H1 (cell line): ENCODE measurements around the gene CLBA1. TPM values are rescaled to one million over a fixed set of nuclear protein-coding genes. Genes with fewer than 3 reads are reported as not detected.

Experiments used
- CTCF ChIA-PET: fragments of 300-600 bp; sonication (Branson Sonifier 250); formaldehyde crosslinking; loops from one replicate; lab custom pipeline; 2021; ENCODE audit not compliant: partially characterized antibody; lab: Charles Lee
- POLR2A ChIA-PET: fragments of 300-600 bp; sonication (Branson Sonifier 250); formaldehyde crosslinking; loops from one replicate; lab custom pipeline; 2021; ENCODE audit warnings: inconsistent platforms; ENCODE audit not compliant: partially characterized antibody; lab: Charles Lee
- DNase-seq, 2 experiments: peaks; one replicate each; pipeline versions ENCODE4 v3.0.0 to v3.0.0-alpha.2; 2010 to 2022; ENCODE audit warnings: low spot score in 2 of 2, low read depth in 1 of 2, mixed read lengths in 1 of 2
- FAIRE-seq: peaks from 2 replicates; lab custom pipeline; 2011; peaks lifted over from hg19 to GRCh38; lab: Jason Lieb, UNC
- H2AFZ ChIP-seq: 2 replicates; pipeline ENCODE4 v1.8.1; 2012; ENCODE audit warnings: low read length, inconsistent platforms
- H2AK5ac ChIP-seq: 2 replicates; pipeline ENCODE4 v1.6.1; 2013; ENCODE audit warnings: low read depth, low read length
- H2BK120ac ChIP-seq: replicated peaks from 2 replicates; pipeline ENCODE3; 2013; ENCODE audit warnings: low read depth, low read length, inconsistent platforms
- H2BK12ac ChIP-seq: 2 replicates; pipeline ENCODE4 v1.6.1; 2013; ENCODE audit warnings: low read depth, low read length
- H2BK15ac ChIP-seq: 2 replicates; pipeline ENCODE4 v1.6.1; 2013; ENCODE audit warnings: low read length
- H2BK20ac ChIP-seq: 2 replicates; pipeline ENCODE4 v1.6.1; 2013; ENCODE audit warnings: low read length
- H2BK5ac ChIP-seq: 2 replicates; pipeline ENCODE4 v1.6.1; 2013; ENCODE audit warnings: low read depth, low read length
- H3K14ac ChIP-seq: 2 replicates; pipeline ENCODE4 v1.6.1; 2013; ENCODE audit warnings: inconsistent platforms; ENCODE audit not compliant: insufficient read length
- H3K18ac ChIP-seq: 2 replicates; pipeline ENCODE4 v1.6.1; 2013; ENCODE audit warnings: low read length; ENCODE audit errors: extremely low read depth
- H3K23ac ChIP-seq: 2 replicates; pipeline ENCODE4 v1.6.1; 2013; ENCODE audit warnings: inconsistent platforms; ENCODE audit not compliant: insufficient read length
- H3K23me2 ChIP-seq: 2 replicates; pipeline ENCODE4 v1.6.1; 2013; ENCODE audit warnings: low read depth, low read length
- H3K27ac ChIP-seq: 2 replicates; pipeline ENCODE4 v1.6.1; 2011; ENCODE audit warnings: low read depth, low read length, inconsistent platforms
- H3K27me3 ChIP-seq, 4 experiments: replicated peaks in 1 of 4; 1 replicate in 1 of 4; 2 replicates in 3 of 4; pipeline versions ENCODE4 v1.6.1 to v1.8.1; 2011 to 2013; ENCODE audit warnings: low read length in 3 of 4, mild to moderate bottlenecking in 3 of 4, inconsistent platforms in 2 of 4, mixed read lengths in 2 of 4, moderate library complexity in 1 of 4; ENCODE audit not compliant: control insufficient read depth in 3 of 4, insufficient read depth in 3 of 4; ENCODE audit errors: extremely low read depth in 1 of 4
- H3K36me3 ChIP-seq, 4 experiments: 2 replicates each; pipeline versions ENCODE4 v1.6.1 to v1.8.1; 2011 to 2013; ENCODE audit warnings: mild to moderate bottlenecking in 4 of 4, low read length in 3 of 4, moderate library complexity in 2 of 4, control low read depth in 1 of 4, inconsistent platforms in 1 of 4; ENCODE audit not compliant: insufficient read depth in 4 of 4, control insufficient read depth in 2 of 4
- H3K4ac ChIP-seq: replicated peaks from 2 replicates; pipeline ENCODE3; 2013; ENCODE audit warnings: low read length, low read depth, mixed read lengths, inconsistent platforms; ENCODE audit not compliant: insufficient read length
- H3K4me1 ChIP-seq, 4 experiments: replicated peaks in 1 of 4; 1 replicate in 1 of 4; 2 replicates in 3 of 4; pipeline versions ENCODE4 v1.6.1 to v1.8.1; 2011 to 2013; ENCODE audit warnings: low read length in 3 of 4, inconsistent platforms in 2 of 4, mixed read lengths in 1 of 4; ENCODE audit not compliant: insufficient read depth in 4 of 4, control insufficient read depth in 3 of 4
- H3K4me2 ChIP-seq, 2 experiments: 2 replicates each; pipeline versions ENCODE4 v1.6.1 to v1.8.1; 2011 to 2013; ENCODE audit warnings: low read depth in 2 of 2, low read length in 2 of 2, control low read depth in 1 of 2, inconsistent platforms in 1 of 2, mild to moderate bottlenecking in 1 of 2; ENCODE audit not compliant: insufficient read depth in 1 of 2
- H3K4me3 ChIP-seq, 4 experiments: fragments of 200-600, 300-600 bp in 1 of 4; sonication (generic), shearing (Covaris generic), sonication (Bioruptor Twin) in 1 of 4; 2 replicates each; pipeline versions ENCODE4 v1.5.1 to v1.8.1; 2011 to 2016; ENCODE audit warnings: low read length in 4 of 4, low read depth in 3 of 4, control low read depth in 2 of 4, inconsistent platforms in 2 of 4, mild to moderate bottlenecking in 2 of 4, mixed read lengths in 1 of 4, moderate library complexity in 1 of 4; ENCODE audit not compliant: insufficient read depth in 2 of 4; ENCODE audit errors: extremely low read depth in 1 of 4
- H3K56ac ChIP-seq: replicated peaks from 2 replicates; pipeline ENCODE3; 2013; ENCODE audit warnings: low read depth, mild to moderate bottlenecking, mixed read lengths, low read length, inconsistent platforms; ENCODE audit not compliant: insufficient read length
- H3K79me1 ChIP-seq: 2 replicates; pipeline ENCODE4 v1.6.1; 2013; ENCODE audit warnings: low read depth, low read length, control low read depth
- H3K79me2 ChIP-seq, 2 experiments: 2 replicates each; pipeline versions ENCODE4 v1.6.1 to v1.8.1; 2012 to 2013; ENCODE audit warnings: low read length in 2 of 2, mild to moderate bottlenecking in 2 of 2, inconsistent platforms in 1 of 2; ENCODE audit not compliant: insufficient read depth in 2 of 2, control insufficient read depth in 1 of 2
- H3K9ac ChIP-seq, 4 experiments: replicated peaks in 1 of 4; 1 replicate in 1 of 4; 2 replicates in 3 of 4; pipeline versions ENCODE4 v1.6.1 to v1.8.1; 2011 to 2013; ENCODE audit warnings: low read depth in 3 of 4, low read length in 3 of 4, control low read depth in 2 of 4, mild to moderate bottlenecking in 2 of 4, moderate library complexity in 2 of 4, inconsistent platforms in 1 of 4; ENCODE audit errors: extremely low read depth in 1 of 4
- H3K9me3 ChIP-seq, 2 experiments: 2 replicates each; pipeline versions ENCODE4 v1.6.1 to v1.8.1; 2012 to 2013; ENCODE audit warnings: mild to moderate bottlenecking in 2 of 2, moderate library complexity in 2 of 2, control low read depth in 1 of 2, inconsistent platforms in 1 of 2, low read depth in 1 of 2, low read length in 1 of 2, mixed read lengths in 1 of 2; ENCODE audit not compliant: insufficient read depth in 2 of 2
- H4K20me1 ChIP-seq, 2 experiments: replicated peaks in 1 of 2; 2 replicates each; pipeline versions ENCODE3 to v1.8.1; 2011 to 2013; ENCODE audit warnings: inconsistent platforms in 2 of 2, low read length in 2 of 2, mild to moderate bottlenecking in 1 of 2; ENCODE audit not compliant: insufficient read depth in 2 of 2, control insufficient read depth in 1 of 2
- H4K5ac ChIP-seq: 2 replicates; pipeline ENCODE4 v1.6.1; 2013; ENCODE audit warnings: low read length, low read depth, mixed read lengths, inconsistent platforms; ENCODE audit not compliant: insufficient read length
- H4K8ac ChIP-seq: 2 replicates; pipeline ENCODE4 v1.8.0; 2013; ENCODE audit warnings: mild to moderate bottlenecking, moderate library complexity, low read length, inconsistent platforms; ENCODE audit not compliant: insufficient read depth; ENCODE audit errors: extremely low read depth
- H4K91ac ChIP-seq: replicated peaks from 2 replicates; pipeline ENCODE3; 2013; ENCODE audit warnings: low read length, mixed read lengths, inconsistent platforms; ENCODE audit not compliant: insufficient read length
- EZH2 ChIP-seq: fragments of 200-600 bp; sonication (generic); IDR thresholded peaks from 2 replicates; pipeline ENCODE4 v1.7.1; 2012; ENCODE audit warnings: low read depth, mild to moderate bottlenecking, moderate library complexity, low read length, inconsistent platforms; ENCODE audit not compliant: severe bottlenecking
- SIRT6 ChIP-seq: IDR thresholded peaks from one replicate; pipeline ENCODE4 v1.7.1; 2012; ENCODE audit warnings: low read length, inconsistent platforms
- SP1 ChIP-seq: IDR thresholded peaks from 2 replicates; pipeline ENCODE4 v1.6.1; 2011; ENCODE audit warnings: low read depth, low read length
- SRF ChIP-seq: IDR thresholded peaks from 2 replicates; pipeline ENCODE4 v1.6.1; 2011; ENCODE audit warnings: mild to moderate bottlenecking, low read depth, low read length, moderate library complexity
- YY1 ChIP-seq: IDR thresholded peaks from 2 replicates; pipeline ENCODE4 v1.6.1; 2011; ENCODE audit warnings: low read depth, mild to moderate bottlenecking, low read length
- WGBS, 2 experiments: shearing (Covaris generic) in 1 of 2; methylation state at CpG; one replicate each; pipeline versions ENCODE4 v1.1.6 to v1.1.7; 2013 to 2015; ENCODE audit warnings: low lambda C conversion rate in 2 of 2, mixed read lengths in 2 of 2, inconsistent platforms in 1 of 2, low coverage in 1 of 2, missing lambda C conversion rate in 1 of 2; ENCODE audit not compliant: insufficient replicate concordance in 2 of 2, insufficient coverage in 1 of 2, insufficient read length in 1 of 2; ENCODE audit errors: extremely low coverage in 1 of 2, missing lambda C conversion rate in 1 of 2; 5-methylcytosine and 5-hydroxymethylcytosine counted together
- polyA plus RNA-seq, 7 experiments: library from polyadenylated mRNA; depleted of rRNA in 3 of 7; stranded (reverse) in 5 of 7; unstranded in 2 of 7; fragments of >200 nt in 5 of 7; fragments of 200-250 nt in 2 of 7; gene quantifications; 1 replicate in 5 of 7; 2 replicates in 1 of 7; 4 replicates in 1 of 7; pipeline versions ENCODE4 v1.2.1 to v1.2.3, GENCODE V29; 2011 to 2013; ENCODE audit warnings: missing spikeins in 2 of 7, mixed read lengths in 2 of 7
- total RNA-seq: library from RNA; stranded (reverse); fragmentation: NEBNext Ultra II Directional; extraction: Animal tissue kit (Norgen Biotek cat#: 25700); gene quantifications from 2 replicates; pipeline ENCODE4 v1.2.1, GENCODE V29; 2021

CLBA1 gene
- total and polyA plus RNA-seq, 2 of the 8 experiments (the other 6 are each of a cell fraction or from before 2014, with no cell fraction given) = 1.6 to 2.4 TPM

DNA sequence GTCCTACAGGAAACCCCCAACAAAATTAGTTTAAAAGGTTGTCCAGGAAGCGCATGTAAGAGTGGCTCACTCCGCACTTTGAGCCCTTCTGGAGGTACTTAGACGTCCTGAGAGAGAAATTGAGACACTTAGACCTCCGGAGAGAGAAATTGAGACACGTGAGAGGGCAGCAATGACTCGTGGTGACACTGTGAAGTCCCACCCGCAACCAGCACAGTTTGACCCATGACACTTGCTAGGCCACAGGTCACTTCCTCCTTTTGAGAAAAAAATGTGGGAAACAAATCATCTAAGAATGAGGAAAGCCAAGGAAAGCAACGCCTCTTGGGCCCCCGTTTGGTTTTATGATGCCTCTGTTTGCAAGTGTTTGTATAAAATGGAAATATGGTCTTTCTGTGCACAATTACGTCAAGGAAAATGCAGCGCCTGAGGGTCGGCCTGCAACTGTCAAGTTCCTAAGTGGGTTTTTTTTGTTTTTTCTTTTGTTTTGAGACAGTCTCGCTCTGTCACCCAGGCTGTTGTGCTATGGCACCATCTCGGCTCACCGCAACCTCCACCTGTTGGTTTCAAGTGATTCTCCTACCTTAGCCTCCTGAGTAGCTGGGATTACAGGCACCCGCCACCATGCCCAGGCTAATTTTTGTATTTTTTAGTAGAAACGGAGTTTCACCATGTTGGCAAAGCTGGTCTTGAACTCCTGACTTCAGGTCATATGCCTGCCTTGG lies 48.9 kb downstream of the CLBA1 start:
- no peaks in the 10 kb centered on the region for H3K36me3 ChIP-seq

More for the DNA sequence above, 48.9 kb downstream of the CLBA1 start:
- peak overlapping the region in 1 of 2 experiments; percentile 36; a peak in 1 of 4 replicates for H3K4me2 ChIP-seq
- H3K9me3 ChIP-seq = no peaks in the 10 kb centered on the region
- H3K27me3 ChIP-seq = peaks cover 2 to 24% (median 18%) of the 10 kb centered on the region in 4 experiments
- H3K79me2 ChIP-seq = no peaks in the 10 kb centered on the region
- no peaks in the 10 kb centered on the region for H3K23me2 ChIP-seq
- TF ChIP-seq SRF = no peak
- no peak for TF ChIP-seq YY1
- TF ChIP-seq SIRT6 = no peak
- no peak for TF ChIP-seq SP1
- no peak for TF ChIP-seq EZH2
- DNase-seq (no peak), FAIRE-seq (no peak)
- POLR2A ChIA-PET = interaction anchor here (2.2 kb wide), 1 partner anchor 13 kb away, joined by 6 read pairs; the partner anchor contains the start of gene CDCA4
- no peak overlapping the region for H3K27ac ChIP-seq
- H3K79me1 ChIP-seq = no peaks in the 10 kb centered on the region
- peaks cover 0 to 2% (median 0%) of the 10 kb centered on the region in 4 experiments; a peak in 1 of 7 replicates for H3K4me1 ChIP-seq
- no peak overlapping the region for H4K5ac ChIP-seq
- H4K91ac ChIP-seq = no peak overlapping the region
- H3K14ac ChIP-seq = no peak overlapping the region
- CTCF ChIA-PET = interaction anchor here (0.8 to 3.0 kb wide), 6 partner anchors 11 to 138 kb away, joined by 3 to 21 read pairs (median 4); no protein-coding TSS in a partner anchor
- H4K20me1 ChIP-seq = no peaks in the 10 kb centered on the region
- H3K23ac ChIP-seq = no peak overlapping the region
- no peak overlapping the region for H3K9ac ChIP-seq
- no peak overlapping the region for H2AK5ac ChIP-seq
- no peak overlapping the region for H2AFZ ChIP-seq
- no peak overlapping the region for H3K56ac ChIP-seq
- H2BK120ac ChIP-seq = no peak overlapping the region
- no peak overlapping the region for H4K8ac ChIP-seq
- 86% methylated on average over 17 of the region's 17 CpGs; no CpG with 5 or more reads in 1 of the 2 experiments for WGBS, 2 experiments
- H2BK12ac ChIP-seq = no peak overlapping the region
- no peak overlapping the region for H2BK5ac ChIP-seq
- H3K4ac ChIP-seq = no peak overlapping the region
- H3K18ac ChIP-seq = no peak overlapping the region
- H2BK20ac ChIP-seq = no peak overlapping the region
- H2BK15ac ChIP-seq = no peak overlapping the region
- H3K4me3 ChIP-seq = peak overlapping the region in 1 of 4 experiments; percentile 59; a peak in 1 of 8 replicates
